Nephron progenitor cell (in vitro differentiated cells): ENCODE data around the gene PPP1R9A.
A peak's percentile ranks its signal among the peaks of the same experiment; 100 is the strongest.

Source experiments
- DNase-seq: peaks from one replicate; pipeline ENCODE4 v3.0.0; 2021
- H3K27ac Mint-ChIP-seq: 2 replicates; pipeline ENCODE4 v1.8.0; 2021; ENCODE audit warnings: mild to moderate bottlenecking, moderate library complexity, mixed read lengths
- H3K27me3 Mint-ChIP-seq: 2 replicates; pipeline ENCODE4 v1.8.0; 2021; ENCODE audit warnings: mild to moderate bottlenecking, low read depth, mixed read lengths; ENCODE audit not compliant: poor library complexity
- H3K36me3 Mint-ChIP-seq: 2 replicates; pipeline ENCODE4 v1.8.0; 2021; ENCODE audit warnings: low read depth, mixed read lengths
- H3K4me1 Mint-ChIP-seq: 2 replicates; pipeline ENCODE4 v1.8.0; 2021; ENCODE audit warnings: mixed read lengths
- H3K4me3 Mint-ChIP-seq: 2 replicates; pipeline ENCODE4 v1.8.0; 2021; ENCODE audit warnings: mild to moderate bottlenecking, moderate library complexity, mixed read lengths
- H3K9me3 Mint-ChIP-seq: 2 replicates; pipeline ENCODE4 v1.8.0; 2021; ENCODE audit warnings: mild to moderate bottlenecking, moderate library complexity, mixed read lengths
- TF ChIP-seq, protein P1 (sequence below): fragments of 200-600 bp; sonication (generic); IDR thresholded peaks from 2 replicates; pipeline ENCODE4 v1.5.0; 2021; ENCODE audit warnings: antibody characterized with exemption

Gene PPP1R9A

DNA sequence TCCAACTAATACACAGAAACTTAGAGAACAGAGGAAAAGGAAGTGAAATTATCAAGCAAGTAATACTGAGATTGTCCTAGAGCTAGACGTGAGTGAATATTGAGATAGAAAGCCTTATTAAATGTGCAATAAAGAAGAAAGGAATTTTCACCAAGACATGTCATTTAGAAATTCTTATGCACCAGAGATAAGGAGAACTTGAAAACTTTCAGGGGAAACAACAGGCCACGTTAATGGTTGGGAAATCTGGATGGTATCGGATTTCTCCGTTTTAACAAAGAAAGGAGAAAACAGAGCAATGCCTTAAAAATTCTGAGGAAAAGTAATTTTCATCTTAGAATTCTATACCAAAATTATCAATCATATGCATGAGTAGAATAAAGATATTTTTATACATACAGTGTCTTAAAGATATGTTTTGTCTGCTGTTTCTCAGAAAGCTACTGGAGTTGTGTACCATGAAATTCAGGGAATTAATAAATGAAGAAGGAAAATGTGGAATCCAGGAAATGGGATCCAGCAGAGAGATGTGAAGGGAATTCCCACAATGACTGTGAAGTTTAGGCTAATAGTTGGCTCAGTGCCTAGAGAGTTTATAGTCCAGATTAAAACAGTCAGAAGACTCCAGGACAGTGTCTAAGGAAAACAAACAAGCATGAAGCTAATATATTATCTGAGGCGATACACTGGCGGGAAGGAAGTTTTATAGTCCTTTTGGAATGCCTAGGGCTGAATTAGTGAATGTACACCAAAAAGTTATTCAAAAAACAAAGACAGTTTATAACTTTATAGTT, 159.5 kb downstream of the PPP1R9A start:
- H3K27ac Mint-ChIP-seq, result peak overlapping the region; percentile 3
- H3K36me3 Mint-ChIP-seq, result peaks cover 16% of the 10 kb centered on the region
- no peak overlapping the region for H3K4me3 Mint-ChIP-seq

DNA sequence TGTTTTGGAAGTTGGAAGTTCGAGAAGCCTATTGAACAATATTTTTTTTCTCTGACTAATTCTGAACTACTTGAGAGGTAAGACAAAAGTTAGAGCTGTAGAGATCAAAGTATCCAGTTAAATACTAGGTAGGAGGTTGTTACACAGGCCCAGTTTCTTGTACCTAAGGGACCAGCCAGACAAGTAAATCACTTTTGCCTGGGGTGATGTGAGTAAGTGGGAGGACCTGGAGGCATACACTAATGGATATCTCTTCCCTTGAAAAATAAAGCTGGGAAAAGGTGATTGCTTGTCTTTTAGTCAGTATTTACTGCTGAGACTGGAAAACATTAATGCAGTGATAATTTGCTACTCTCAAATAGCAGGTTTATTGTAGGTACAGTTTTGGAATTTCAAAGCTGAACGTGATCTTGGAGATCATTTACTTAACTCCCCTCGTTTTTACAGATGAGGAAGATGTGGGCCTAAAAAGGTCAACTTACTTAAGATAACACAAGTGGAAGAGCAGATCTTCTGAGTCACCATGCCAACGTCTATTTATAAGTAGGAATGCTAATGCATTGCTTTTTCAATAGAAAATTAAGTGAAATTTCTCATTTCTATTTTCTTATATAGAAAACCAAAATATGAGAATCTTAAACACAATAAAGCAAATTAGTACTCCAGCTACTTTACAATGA, 181.3 kb downstream of the PPP1R9A start:
- Mint-ChIP-seq H3K4me3 (no peak overlapping the region), H3K27ac (peak overlapping the region; percentile 86), H3K9me3 (peaks cover 26% of the 10 kb centered on the region), H3K27me3 (no peaks in the 10 kb centered on the region), H3K36me3 (peaks cover 18% of the 10 kb centered on the region), H3K4me1 (peaks cover 18% of the 10 kb centered on the region)
- TF ChIP-seq, protein P1, sequence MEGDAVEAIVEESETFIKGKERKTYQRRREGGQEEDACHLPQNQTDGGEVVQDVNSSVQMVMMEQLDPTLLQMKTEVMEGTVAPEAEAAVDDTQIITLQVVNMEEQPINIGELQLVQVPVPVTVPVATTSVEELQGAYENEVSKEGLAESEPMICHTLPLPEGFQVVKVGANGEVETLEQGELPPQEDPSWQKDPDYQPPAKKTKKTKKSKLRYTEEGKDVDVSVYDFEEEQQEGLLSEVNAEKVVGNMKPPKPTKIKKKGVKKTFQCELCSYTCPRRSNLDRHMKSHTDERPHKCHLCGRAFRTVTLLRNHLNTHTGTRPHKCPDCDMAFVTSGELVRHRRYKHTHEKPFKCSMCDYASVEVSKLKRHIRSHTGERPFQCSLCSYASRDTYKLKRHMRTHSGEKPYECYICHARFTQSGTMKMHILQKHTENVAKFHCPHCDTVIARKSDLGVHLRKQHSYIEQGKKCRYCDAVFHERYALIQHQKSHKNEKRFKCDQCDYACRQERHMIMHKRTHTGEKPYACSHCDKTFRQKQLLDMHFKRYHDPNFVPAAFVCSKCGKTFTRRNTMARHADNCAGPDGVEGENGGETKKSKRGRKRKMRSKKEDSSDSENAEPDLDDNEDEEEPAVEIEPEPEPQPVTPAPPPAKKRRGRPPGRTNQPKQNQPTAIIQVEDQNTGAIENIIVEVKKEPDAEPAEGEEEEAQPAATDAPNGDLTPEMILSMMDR, result no peak
- no peak for DNase-seq

More for the DNA sequence above, 159.5 kb downstream of the PPP1R9A start:
- no peak for DNase-seq
- H3K4me1 Mint-ChIP-seq, result peaks cover 15% of the 10 kb centered on the region
- TF ChIP-seq, protein P1, result no peak
- peaks cover 6% of the 10 kb centered on the region for H3K9me3 Mint-ChIP-seq
- no peaks in the 10 kb centered on the region for H3K27me3 Mint-ChIP-seq

DNA sequence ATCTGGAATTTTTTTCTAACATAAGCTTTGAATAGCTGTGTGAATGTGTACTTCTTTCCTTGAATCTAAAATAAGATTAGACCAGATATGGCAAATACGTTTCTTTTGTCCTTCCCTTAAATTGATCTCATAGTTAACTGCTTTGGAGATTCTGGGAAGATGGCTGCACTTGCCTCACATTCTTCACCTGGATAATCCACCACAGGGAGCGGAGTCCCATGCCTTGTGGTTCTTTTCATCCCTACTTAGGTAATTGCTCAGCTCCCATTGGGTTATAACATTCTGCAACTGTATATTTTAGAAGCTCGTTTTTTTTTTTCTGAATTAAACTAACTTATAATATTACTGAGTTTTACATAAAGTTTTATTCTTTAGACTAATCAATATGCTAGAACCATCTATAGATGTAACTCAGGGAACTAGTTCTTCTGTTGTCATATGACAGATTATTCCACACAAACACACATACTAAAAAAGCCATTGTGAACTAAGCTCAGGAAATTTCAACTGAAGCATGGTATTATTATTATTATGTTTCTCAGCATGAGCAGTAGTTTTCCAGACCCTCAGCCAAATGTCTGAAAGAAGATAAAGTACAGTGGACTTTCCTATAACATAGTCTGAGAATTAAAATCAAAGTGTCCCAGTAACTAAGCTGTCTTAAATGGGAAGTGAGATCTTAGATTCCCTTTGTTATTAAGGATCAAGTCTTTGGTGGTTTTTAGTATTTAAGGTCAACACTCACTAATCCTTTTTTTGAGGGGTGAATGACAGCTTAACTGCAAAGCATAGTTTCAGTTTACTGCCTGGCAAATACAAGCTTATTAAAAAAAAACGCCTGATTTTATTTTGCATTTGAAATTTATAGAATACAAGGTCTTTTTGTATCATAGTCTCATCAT, 182.3 kb downstream of the PPP1R9A start:
- H3K4me1 Mint-ChIP-seq, result peaks cover 19% of the 10 kb centered on the region
- TF ChIP-seq, protein P1, result no peak
- DNase-seq, result no peak
- H3K9me3 Mint-ChIP-seq, result peaks cover 23% of the 10 kb centered on the region
- no peak overlapping the region for H3K27ac Mint-ChIP-seq
- no peak overlapping the region for H3K4me3 Mint-ChIP-seq
- H3K27me3 Mint-ChIP-seq, result no peaks in the 10 kb centered on the region
- H3K36me3 Mint-ChIP-seq, result peaks cover 15% of the 10 kb centered on the region

DNA sequence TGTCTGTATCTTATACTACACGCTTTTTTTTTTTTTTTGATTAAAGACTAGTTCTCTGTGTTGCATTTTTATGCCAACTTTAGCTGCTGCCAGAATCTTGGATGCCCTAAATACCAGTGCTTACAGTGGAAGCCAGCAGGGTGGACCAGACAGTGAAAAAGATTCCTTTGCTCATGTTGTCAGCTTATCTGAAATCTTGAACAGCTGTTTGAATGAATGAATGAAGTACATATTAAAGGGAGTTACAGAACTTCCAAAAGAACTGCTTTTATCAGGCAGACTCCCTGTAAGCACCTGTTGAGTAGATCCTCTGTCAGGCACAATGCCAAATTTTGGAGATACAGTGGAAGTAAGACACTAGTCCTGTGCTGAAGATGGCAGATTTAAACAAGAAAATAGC, 184.9 kb downstream of the PPP1R9A start:
- Mint-ChIP-seq H3K4me1 (peaks cover 33% of the 10 kb centered on the region), H3K36me3 (no peaks in the 10 kb centered on the region), H3K27me3 (no peaks in the 10 kb centered on the region), H3K27ac (no peak overlapping the region), H3K9me3 (peaks cover 5% of the 10 kb centered on the region), H3K4me3 (no peak overlapping the region)
- no peak for DNase-seq
- TF ChIP-seq, protein P1, result no peak

DNA sequence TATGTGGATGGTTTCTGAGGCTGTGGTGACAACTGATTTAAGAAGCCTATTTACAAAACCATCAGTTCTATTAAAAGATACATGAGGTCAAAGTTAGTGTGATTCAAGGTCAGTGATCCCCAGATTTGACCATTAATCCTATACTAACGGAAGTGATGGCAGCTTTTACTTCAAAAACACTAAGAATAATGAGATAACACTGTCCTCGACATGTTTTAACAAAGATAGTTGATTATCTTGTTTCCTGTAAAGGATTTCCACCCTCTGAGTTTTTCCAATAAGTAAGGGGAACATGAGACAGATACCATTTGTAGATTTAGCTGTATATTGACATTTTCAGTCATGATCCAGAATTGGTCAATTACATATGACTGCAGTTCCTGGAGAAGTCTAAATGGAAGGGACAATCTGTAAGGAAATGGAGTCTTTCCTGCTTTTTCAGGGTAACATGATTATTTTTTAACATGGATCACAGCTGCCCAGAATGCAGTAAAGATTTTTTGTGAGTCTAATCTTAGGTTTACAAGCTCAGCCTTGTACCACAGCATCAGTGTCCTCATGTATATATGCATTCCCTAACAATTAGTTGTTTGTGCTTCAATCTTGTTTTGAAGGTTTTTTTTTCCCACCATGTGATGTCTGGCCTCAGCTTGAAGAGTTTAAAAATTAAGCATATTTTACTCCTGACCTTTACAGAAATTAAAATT, 188.0 kb downstream of the PPP1R9A start:
- peaks cover 22% of the 10 kb centered on the region for H3K4me1 Mint-ChIP-seq
- H3K36me3 Mint-ChIP-seq, result peaks cover 15% of the 10 kb centered on the region
- H3K27me3 Mint-ChIP-seq, result no peaks in the 10 kb centered on the region
- peaks cover 7% of the 10 kb centered on the region for H3K9me3 Mint-ChIP-seq
- H3K27ac Mint-ChIP-seq, result no peak overlapping the region
- TF ChIP-seq, protein P1, result no peak
- no peak overlapping the region for H3K4me3 Mint-ChIP-seq
- no peak for DNase-seq
